Hematopoietic multipotent progenitor cell treated with erythropoietin and hydrocortisone succinate and interleukin-3 and kit ligand, for 17 days (in vitro differentiated cells): Measurements from ENCODE around the gene TRAPPC3.
"Not testable (repeated sequence)": the region's sequence is repeated elsewhere in the genome, so short reads cannot be mapped to it uniquely, and the experiment has no call there.

Source experiments
- DNase-seq: peaks from one replicate; pipeline ENCODE4 v3.0.0-alpha.2; 2015; ENCODE audit warnings: low spot score

The TRAPPC3 gene

GRCh38 chr1:36149237-36149972 is at the start of gene TRAPPC3:
Gene TRAPPC3, minus strand, starts transcription at chr1:36149486. Its CDS starts 108 bp downstream, at chr1:36149378.
- peak; percentile 100 for DNase-seq

- DNase-seq = no peak
These were observed 49.4 kb upstream of the TRAPPC3 start for GRCh38 chr1:36198641-36199040.

GRCh38 chr1:36196805-36197204 is 47.5 kb upstream of the TRAPPC3 start:
- DNase-seq = not testable (repeated sequence)

- DNase-seq = peak; percentile 92
These were observed 38.7 kb upstream of the TRAPPC3 start for GRCh38 chr1:36187800-36188593.

- DNase-seq = no peak
These were observed 34.1 kb upstream of the TRAPPC3 start for GRCh38 chr1:36183309-36183856.

GRCh38 chr1:36182734-36183133 is 33.4 kb upstream of the TRAPPC3 start:
- no peak for DNase-seq

GRCh38 chr1:36179220-36179600 is 29.9 kb upstream of the TRAPPC3 start:
- DNase-seq = no peak

- no peak for DNase-seq
These were observed 29.4 kb upstream of the TRAPPC3 start for GRCh38 chr1:36178471-36179219.

- no peak for DNase-seq
These were observed 28.5 kb upstream of the TRAPPC3 start for GRCh38 chr1:36177589-36178431.

- no peak for DNase-seq
These were observed 27.0 kb upstream of the TRAPPC3 start for GRCh38 chr1:36176106-36176949.

GRCh38 chr1:36175137-36176095 is 26.1 kb upstream of the TRAPPC3 start:
- DNase-seq = no peak

GRCh38 chr1:36174713-36175112 is 25.4 kb upstream of the TRAPPC3 start:
- DNase-seq = no peak

- no peak for DNase-seq
These were observed 23.7 kb upstream of the TRAPPC3 start for GRCh38 chr1:36172983-36173382.

- no peak for DNase-seq
These were observed 22.9 kb upstream of the TRAPPC3 start for GRCh38 chr1:36172017-36172747.

GRCh38 chr1:36170643-36171412 is 21.5 kb upstream of the TRAPPC3 start:
- DNase-seq = no peak

- DNase-seq = no peak
These were observed 19.2 kb upstream of the TRAPPC3 start for GRCh38 chr1:36168514-36168913.
